NCI-H2029 (cell line): ENCODE results near the gene MCM7.
A peak's percentile ranks its signal among the peaks of the same experiment; 100 is the strongest.

Source experiments
- DNase-seq: peaks from one replicate; lab custom pipeline; 2025; lab: John Stamatoyannopoulos, UW

MCM7 gene

DNA sequence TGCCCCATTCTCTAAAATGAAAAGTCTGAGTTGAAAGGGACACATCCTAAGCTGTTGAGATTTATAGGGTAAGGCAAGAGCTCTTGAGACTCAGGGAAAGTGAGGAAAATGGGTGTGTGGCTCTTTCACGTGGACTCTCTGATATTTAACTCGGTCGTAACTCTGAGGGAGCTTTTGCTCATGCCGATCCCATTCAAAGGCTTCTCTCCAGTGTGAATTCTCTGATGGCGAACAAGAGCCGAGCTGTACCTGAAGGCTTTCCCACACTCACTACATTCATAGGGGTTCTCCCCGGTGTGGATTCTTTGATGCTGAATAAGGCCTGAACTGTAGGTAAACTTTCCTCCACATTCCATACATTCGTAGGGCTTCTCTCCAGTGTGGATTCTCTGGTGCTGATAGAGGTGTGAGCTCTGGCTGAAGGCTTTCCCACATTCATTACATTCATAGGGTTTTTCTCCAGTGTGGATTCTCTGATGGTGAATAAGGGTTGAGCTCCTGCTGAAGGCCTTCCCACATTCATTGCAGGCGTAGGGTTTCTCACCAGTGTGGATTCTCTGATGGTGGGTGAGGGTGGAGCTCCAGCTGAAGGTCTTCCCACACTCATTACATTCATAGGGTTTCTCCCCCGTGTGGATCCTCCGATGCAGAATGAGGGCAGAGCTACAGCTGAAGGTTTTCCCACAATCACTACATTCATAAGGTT, 30.0 kb downstream of the MCM7 start:
- no peak for DNase-seq

DNA sequence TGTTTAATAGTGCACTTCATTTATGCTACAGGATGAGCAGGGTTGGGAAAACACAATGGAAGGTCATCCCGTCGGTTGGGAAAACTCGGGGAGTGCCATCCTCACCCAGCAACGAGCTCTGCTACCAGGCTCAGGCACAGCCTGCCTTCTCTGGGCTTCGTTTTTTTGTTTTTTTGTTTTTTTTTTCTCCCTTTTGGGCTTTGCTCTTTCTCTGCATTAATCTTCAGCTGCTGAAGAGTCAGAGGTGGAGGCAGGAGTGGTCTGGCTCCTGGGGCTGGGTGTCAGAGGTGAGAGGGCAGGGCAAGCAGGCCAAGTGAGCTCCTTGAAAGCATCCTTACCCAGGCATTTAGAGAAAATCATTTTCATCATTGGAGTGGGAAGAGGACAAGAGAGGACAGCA, 31.2 kb downstream of the MCM7 start:
- no peak for DNase-seq

DNA sequence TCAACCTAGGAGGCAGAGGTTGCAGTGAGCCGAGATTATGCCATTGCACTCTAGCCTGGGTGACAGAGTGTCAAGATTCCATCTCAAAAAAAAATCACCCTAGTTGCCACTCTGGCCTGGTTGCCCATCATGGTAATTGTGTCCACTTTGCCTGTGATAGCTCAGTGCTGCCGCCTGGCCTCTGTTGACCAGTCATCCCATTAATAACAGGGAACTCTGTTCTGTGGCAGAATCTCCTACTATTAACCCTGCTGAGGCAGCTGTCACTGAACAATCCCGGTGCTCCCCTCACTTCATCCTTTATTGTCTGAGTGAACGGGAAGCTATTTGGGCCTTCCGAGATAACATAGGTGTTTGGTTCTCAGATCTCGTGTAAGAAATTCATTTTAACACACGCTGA, 34.2 kb downstream of the MCM7 start:
- no peak for DNase-seq

DNA sequence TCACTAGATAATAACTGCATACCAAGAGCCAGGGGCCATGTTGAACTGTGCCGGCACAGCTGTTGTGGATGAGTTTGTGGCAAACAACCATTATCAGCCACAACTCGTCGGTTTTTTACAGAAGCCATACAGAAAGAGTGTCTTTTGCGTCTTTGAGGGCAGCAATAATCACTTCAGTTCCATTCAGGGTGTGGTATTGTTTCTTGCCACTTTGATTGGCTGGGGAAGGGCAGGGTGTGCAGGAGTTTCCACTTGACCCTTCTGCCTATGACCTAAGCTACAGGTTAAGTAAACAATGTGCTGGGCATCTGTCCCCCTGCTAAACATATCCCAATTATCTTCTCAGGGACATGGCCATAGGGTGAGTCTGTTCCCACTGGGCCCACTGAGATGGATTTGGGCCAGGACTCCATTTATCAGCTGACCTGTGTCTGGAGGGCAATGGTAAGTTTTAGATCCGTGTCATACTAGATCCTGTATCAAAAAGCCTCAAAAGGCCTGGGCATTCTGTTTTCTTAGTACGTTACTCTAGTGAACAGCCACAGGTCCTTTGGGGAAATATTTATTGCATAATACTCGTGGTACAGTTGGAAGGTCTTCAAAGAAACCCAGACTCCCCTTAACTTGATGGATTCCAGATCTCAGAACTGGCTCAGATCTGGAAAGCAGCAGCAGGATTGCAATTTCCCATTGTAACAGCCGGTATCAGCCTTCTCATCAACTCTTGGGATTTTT, 35.6 kb downstream of the MCM7 start:
- DNase-seq, result no peak

DNA sequence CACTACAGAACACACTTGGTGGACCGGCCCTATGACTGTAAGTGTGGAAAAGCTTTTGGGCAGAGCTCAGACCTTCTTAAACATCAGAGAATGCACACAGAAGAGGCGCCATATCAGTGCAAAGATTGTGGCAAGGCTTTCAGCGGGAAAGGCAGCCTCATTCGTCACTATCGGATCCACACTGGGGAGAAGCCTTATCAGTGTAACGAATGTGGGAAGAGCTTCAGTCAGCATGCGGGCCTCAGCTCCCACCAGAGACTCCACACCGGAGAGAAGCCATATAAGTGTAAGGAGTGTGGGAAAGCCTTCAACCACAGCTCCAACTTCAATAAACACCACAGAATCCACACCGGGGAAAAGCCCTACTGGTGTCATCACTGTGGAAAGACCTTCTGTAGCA, 37.0 kb downstream of the MCM7 start:
- DNase-seq, result no peak

DNA sequence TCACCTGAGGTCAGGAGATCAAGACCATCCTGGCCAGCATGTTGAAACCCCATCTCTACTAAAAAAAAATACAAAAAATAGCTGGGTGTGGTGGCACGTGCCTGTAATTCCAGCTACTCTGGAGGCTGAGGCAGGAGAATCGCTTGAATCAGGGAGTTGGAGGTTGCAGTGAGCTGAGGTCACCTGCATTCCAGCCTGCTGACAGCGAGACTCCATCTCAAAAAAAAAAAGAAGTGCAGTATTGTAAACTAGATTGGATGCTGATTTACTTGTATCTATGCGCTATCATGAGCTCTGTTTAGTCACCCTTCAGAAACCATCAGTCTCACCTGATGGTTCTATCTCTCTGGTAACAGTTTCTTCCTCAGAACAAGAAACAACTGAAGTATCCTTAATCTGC, 37.8 kb downstream of the MCM7 start:
- DNase-seq, result no peak

DNA sequence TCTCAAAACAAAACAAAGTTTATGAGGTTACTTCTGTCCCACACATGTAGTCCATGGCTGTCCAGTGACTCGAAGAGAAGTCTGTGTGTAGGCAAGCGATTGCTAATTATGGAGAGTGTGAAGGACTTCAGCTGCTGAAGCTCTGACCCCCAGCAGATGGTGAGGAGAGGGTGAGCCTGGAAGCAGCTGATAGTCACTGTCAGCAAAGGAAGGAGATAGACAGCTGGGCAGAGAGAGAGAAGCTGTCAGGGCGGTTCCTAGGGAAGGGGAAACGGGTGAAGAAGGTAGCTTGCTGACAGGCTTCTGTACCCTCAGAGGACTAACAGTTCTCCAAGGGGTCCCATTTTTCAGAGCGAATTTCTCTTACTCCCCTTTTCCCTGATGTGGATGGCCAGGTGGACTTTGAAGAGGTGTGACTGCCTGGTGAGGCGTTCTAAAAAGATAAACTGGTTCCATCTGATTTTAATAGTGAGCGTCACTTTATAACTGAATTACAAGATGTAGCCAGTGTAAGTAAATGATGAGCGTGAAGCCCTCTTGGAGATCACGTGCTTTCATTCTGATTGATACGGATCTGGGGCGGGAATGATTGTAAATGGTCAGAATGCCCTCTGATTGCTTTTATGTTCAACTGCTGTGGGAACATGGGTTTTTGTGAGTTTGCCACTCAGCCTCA, 39.5 kb downstream of the MCM7 start:
- DNase-seq, result no peak

DNA sequence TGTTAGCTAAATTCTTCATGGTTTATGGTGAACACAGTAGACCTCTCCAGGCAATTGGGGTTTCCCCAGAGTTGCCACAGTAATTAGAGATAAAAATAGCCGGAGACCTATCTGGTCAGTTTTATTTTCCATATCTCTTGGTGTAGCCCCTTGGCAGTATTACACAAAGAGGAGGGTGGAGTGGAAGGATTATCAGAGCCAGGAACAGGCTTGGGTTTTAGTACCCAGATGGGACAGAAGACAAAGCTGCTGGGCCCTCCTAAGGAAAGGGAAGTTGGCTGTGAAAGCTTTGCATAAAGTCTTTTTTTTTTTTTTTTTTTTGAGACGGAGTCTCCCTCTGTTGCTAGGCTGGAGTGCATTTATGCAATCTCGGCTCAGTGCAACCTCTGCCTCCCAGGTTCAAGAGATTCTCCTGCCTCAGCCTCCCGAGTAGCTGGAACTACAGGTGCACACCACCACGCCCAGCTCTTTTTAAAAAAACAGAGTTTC, 41.9 kb downstream of the MCM7 start:
- no peak for DNase-seq

DNA sequence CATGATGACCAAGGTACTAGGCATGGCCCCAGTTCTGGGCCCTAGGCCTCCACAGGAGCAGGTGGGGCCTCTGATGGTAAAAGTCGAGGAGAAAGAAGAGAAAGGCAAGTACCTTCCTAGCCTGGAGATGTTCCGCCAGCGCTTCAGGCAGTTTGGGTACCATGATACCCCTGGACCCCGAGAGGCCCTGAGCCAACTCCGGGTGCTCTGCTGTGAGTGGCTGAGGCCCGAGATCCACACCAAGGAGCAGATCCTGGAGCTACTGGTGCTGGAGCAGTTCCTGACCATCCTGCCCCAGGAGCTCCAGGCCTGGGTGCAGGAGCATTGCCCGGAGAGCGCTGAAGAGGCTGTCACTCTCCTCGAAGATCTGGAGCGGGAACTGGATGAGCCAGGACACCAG, 44.2 kb downstream of the MCM7 start:
- no peak for DNase-seq

DNA sequence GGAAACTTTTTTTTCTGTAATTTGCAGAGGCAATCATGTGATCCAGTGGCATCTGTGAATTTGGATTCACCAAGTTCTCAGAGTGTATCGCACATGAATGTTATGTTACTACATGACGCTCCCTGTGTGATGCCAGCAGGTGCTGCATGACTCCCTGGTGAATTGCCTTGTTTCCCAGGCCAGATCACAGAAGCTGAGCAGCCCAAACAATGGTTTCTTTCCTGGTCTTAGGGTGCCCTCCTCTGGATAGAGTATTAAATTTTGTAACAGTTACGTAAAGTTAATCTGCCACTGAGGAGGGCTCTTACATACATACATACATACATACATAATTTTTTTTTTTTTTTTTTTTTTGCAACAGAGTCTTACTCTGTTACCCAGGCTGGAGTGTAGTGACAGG, 48.0 kb downstream of the MCM7 start:
- DNase-seq, result peak; percentile 17

DNA sequence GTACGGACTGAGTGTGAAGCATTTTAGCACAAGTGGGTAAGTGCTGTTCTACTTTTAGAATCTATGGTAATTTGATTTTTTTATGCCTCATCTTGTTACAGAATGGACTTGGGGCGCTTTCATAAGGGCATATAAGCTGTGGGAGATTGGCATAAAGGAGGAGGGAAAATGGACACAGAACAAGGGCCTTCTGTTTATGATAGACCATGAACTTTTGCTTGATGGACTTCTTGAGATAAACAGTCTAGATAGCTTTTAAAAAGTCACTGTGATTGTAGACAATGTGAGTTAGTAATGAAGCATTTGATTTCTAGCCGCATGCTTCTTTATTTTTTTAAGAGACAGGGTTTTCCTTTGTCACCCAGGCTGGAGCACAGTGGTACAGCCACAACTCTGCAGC, 49.6 kb downstream of the MCM7 start:
- no peak for DNase-seq

DNA sequence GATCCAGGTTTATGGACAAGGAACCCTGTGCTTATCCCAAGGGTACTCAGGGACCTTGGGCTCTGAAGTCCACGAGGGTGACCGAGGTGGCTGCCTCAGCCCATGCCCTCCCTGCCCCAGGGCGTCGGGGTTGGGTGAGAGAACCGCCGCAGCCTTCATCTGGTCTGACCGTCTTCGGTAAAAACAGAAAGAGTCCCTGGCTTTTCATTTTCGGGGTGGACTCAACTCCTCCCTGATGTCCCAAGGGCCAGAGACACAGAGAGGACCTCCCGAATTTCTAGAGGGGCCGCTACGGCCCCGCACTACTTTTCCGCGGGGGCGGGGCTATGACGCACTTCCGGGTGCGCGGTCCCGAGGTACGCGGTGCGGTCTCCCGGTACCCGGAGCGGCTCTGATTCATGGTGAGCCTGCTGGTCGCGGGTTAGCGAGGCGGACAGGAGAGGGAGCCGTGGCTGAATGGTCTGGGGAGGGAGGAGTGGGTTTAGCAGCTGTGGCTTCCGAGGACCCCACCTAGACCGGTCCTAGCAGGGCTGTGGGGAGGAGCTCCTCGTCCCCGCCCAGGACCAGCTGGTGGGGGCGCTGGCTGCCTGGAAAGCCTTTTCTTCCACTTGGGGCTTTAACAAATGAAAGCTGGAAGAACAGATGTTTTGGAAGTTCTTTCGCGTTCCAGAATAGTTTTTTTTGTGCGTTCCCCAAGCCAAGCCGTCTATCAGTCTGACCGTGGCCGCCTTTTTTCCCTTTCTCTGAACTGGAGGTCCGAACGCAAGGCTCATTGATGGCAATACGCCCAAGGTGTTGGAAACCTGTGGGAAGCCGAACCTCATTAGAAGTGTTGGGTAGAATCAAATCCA, 51.5 kb downstream of the MCM7 start, which contains the start of gene ZSCAN21:
ZSCAN21 (plus strand) TSS at position 334 of the 851 bp plus-strand sequence. CDS start 7,233 bp downstream, outside the sequence.
- DNase-seq, result peak; percentile 54

DNA sequence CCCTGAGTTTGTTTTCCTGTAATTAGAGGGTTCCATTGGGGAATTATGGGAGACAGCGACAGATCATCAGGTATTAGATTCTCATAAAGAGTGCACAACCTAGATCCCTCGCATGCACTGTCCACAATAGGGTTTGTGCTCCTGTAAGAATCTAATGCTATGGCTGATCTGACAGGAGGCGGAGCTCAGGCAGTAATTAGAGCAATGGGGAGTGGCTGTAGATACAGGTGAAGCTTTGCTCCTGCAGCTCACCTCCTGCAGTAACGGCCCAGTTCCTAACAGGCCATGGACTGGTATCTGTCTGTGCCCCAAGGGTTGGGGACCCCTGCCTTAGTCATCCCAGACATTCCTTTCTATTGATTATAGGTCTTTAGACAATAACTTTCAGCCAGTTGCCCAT, 52.5 kb downstream of the MCM7 start:
- no peak for DNase-seq

DNA sequence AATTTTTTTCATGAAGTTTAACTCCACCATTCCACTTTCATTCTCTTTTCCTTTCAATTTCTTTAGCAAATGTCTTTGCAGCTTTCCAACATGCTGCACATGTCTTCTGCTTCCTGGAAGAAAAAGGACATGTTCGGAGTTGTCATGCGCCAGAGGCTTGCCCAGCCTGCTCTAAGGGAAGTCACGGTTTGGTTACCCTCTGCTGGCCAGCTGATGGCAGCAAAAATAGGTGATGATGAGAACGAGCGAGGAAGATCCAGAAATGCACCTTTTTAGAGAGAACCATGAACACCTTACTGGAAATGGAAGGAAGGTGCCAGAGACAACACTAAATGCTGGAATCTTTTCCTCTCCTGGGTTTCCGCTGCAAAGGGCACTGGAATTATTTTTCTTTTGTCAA, 56.5 kb downstream of the MCM7 start:
- DNase-seq, result peak; percentile 30
